Suprapubic skin (tissue), 4 donors: ENCODE results near the gene WDR87.

Experiments used
- EP300 ChIP-seq: sonication (generic); formaldehyde crosslinking; IDR thresholded peaks from one replicate; pipeline ENCODE4 v1.6.1; 2017; ENCODE audit warnings: antibody characterized with exemption
- POLR2A ChIP-seq, 2 donors: fragments of 450-650 bp; IDR thresholded peaks; one replicate each; pipeline ENCODE4 v1.6.1; 2017; ENCODE audit warnings: antibody characterized with exemption in 2 of 2, mild to moderate bottlenecking in 2 of 2, moderate library complexity in 2 of 2
- POLR2AphosphoS5 ChIP-seq, 3 donors: sonication (generic); formaldehyde crosslinking; IDR thresholded peaks; one replicate each; pipeline ENCODE4 v1.6.1; 2017; ENCODE audit warnings: antibody characterized with exemption in 3 of 3
- TF ChIP-seq, protein P1 (sequence below), 2 donors: fragments of 200-600 bp in 1 of 2; fragments of 450-650 bp in 1 of 2; sonication (generic) in 1 of 2; IDR thresholded peaks; one replicate each; pipeline ENCODE4 v1.5.1; 2016 to 2019; ENCODE audit warnings: antibody characterized with exemption in 2 of 2, mild to moderate bottlenecking in 1 of 2, moderate library complexity in 1 of 2

DNA sequence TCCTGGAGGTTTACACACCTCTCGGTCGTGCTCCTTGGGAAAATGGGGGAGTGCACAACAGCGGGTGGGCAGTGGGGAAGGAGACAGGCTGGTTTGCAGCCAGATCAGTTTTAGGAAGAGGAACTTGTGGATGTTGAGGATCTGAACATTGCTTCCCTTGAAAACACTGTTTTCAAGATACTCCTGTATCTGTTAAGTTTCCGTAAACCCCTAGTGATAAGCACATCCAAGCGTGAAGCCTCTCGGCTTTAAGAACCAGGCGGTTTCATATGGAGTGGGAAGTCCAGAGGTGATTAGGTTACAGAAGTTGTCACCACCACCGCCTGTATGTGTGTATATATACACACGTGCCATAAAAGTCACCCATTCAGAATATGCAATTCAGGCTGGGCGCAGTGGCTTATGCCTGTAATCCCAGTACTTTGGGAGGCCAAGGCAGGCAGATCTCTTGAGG lies 48.1 kb upstream of the WDR87 start:
- TF ChIP-seq, protein P1, sequence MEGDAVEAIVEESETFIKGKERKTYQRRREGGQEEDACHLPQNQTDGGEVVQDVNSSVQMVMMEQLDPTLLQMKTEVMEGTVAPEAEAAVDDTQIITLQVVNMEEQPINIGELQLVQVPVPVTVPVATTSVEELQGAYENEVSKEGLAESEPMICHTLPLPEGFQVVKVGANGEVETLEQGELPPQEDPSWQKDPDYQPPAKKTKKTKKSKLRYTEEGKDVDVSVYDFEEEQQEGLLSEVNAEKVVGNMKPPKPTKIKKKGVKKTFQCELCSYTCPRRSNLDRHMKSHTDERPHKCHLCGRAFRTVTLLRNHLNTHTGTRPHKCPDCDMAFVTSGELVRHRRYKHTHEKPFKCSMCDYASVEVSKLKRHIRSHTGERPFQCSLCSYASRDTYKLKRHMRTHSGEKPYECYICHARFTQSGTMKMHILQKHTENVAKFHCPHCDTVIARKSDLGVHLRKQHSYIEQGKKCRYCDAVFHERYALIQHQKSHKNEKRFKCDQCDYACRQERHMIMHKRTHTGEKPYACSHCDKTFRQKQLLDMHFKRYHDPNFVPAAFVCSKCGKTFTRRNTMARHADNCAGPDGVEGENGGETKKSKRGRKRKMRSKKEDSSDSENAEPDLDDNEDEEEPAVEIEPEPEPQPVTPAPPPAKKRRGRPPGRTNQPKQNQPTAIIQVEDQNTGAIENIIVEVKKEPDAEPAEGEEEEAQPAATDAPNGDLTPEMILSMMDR (IDR thresholded peaks at IDR 0.05): no peak
- TF ChIP-seq POLR2AphosphoS5 (IDR thresholded peaks at IDR 0.05) (no peak), POLR2A (IDR thresholded peaks at IDR 0.05) (no peak), EP300 (no peak)
